GM21423 (cell line): ENCODE measurements around the gene TSPAN17.

Source experiments
- ATAC-seq: cut with Tn5 transposase; IDR thresholded peaks from one replicate; pipeline ENCODE4 v1.9.1; 2021; ENCODE audit warnings: mild to moderate bottlenecking, moderate library complexity; ENCODE audit not compliant: unreplicated experiment

The TSPAN17 gene

DNA sequence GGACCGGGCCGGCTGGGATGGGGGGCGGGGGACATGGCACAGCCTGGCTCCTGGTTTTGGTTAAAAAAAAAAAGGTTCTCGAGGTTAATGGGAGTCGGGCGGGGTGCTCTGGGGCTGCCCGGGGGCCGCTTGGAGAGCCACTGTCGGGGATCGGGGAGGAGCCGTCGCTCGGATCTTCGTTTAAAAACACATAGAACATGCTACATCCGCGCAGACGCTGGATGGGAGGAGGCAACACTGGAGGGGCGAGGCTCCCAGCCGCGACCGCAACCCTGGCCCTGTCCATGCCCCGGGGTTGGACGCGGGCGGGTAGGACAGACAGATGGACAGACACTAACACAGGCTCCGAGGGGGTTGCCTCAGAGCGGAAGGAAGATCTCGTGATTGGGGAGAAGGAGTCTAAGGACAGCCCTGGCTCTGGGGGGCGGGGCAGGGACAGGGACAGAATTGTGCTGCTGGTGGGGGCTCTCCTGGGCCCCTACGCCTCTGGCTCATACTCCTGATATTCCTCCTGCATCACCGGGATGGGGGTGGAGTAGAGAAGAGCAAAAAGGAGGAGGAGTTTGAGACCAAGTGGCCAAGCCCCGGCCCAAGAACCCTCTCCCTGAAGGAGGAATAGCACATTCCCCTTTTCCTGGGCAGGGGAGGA lies 26.8 kb upstream of the TSPAN17 start:
- no peak for ATAC-seq

DNA sequence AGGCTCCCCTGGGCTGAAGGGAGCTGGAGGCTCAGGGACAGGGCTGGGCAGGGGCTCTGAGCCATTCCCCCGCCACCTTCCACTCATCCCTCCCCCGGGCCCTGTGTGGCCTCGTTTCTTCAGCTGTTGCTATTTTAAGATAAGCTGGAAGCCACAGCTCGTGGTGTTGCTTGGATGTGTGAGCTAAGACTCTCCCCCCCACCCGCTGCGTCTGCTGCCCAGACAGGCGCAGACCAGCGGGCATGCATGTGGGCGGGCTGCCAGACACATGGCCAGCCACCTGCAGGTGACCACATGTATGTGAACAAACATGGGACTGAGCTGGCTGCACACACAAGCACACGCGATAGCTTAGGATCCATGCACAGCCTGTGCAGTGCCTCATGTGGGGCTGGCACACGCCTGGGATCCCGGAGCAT lies 25.6 kb upstream of the TSPAN17 start:
- no peak for ATAC-seq

DNA sequence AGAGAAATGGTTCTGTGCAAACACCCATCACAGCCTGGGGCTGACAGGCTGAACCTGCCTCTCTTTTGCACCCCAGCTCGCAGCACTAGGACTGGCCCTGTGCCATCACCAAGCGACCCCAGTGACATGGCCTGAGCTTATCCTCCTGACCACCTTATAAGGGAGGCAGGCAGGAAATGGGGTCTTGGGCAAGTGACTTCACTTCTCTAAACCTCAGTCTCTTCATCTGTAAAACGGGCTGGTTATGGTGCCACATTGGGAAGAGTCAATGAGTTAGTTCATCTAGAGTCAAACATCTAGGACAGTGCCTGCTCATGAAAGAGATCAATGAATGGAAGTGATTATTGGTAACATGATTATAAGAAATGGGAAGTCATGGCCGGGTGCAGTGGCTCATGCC lies 23.1 kb upstream of the TSPAN17 start:
- no peak for ATAC-seq

DNA sequence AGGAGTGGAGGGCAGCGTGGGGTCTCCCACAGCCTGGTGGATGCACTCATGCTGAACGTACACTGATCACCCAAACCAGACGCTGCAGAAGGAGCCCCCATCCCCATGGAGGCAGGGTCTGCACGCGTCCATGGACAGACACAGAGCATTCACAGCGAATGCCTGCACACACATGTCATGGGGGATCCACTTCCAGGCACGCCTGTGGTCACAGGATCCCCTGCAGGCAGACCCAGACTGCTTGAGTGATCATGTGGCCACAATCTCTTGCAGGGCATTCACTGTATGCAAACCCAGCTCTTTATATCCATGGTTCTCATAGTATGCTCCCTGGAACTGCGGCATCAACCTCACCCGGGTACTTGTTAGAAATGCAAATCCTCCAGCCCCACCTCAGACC lies 22.3 kb upstream of the TSPAN17 start:
- ATAC-seq: no peak

DNA sequence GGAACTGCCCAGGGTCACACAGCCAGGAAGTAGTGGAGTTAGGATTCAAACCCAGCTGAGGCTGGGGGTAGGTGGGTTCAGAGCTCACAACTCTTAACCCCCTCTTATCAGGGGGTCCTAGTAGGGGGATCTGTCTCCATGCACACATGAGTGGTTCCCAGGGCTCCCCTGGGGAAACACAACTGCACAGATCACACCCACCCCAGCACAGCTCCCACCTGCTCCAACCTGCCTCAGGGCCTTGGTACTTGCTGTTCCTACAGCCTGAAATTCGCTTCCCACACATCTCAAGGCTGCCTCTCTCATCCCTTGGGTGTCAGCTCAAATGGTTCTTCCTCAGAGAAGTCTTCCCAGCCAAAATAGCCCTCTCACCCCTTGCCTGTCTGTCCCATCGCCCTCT lies 21.8 kb upstream of the TSPAN17 start:
- no peak for ATAC-seq

DNA sequence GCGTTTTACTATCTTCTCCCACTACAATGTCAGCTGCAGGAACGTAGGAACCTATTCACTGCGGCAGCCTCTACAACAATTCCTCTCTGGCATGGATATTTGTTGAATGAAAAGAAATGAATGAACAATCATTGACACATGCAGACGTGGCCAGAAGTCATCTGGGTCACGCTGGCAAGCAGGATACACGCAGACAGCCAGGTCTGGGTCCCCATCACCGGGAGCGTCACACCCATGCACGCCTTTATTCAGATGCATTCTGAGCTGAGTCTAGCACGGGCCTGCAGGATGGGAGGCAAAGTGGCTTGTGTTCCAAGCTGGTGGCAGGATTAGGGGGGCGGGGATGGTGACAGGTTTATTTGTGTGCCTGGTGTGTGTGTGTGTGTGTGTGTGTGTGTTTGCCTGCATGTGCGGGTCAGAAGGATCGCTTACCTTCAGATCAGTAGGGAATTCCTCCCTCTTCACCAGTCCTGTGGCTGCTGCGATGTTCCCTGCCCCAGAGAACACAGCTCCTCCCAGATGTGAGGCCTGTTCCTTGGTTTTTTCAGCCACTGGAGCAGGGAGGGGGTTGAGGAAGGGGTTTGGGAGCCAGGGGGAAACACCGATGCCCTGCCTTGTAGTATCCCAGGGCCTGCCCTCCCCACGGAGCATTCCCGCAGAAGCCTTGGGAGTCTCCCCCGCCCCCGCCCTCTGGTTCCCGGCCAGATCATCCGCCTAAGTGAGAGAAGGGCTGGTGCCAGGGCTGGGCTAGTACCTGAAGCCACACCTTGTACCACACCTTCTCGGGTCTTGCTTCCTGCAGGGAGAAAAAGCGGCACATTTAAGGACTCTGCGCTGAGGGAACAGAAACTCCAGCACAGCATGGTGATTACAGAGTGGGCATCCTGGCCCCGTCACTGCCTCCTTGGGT lies 21.1 kb upstream of the TSPAN17 start:
- ATAC-seq: no peak

DNA sequence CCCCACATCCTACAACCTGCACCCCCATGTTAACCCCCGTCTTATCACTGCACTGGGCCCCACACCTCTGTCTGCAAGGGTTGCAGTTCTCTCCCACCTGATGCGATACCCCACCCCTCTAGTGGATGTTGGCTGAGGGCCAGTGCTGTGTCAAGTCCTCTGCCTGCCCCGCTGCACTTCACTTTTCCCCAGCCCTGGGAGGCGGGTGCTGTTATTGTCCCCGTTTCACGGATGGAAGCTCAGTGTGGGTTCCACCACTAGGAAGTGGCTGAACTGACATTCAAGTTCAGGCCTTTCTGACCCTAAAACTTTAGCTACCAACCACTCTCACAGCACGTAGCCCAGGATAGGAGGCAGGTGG lies 20.4 kb upstream of the TSPAN17 start:
- no peak for ATAC-seq

DNA sequence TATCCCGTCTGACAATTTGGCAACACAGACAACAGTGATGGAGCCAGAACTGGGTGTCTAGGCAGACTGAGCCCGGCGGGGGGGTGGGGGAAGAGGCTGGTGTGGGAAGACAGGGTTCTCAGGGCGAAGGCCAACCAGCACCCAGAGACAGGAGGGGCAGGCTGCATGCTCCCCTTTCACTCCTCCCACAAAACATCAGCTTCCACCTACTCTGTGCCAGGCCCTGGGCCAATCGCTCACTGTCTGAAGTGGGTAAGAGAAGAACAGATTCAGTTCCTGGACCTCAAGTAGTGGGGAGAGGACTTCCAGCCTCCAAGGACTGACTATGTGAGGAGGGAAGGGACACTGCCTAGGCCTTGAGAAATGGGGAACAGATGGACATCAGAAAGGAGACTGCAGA lies 19.7 kb upstream of the TSPAN17 start:
- ATAC-seq: no peak

DNA sequence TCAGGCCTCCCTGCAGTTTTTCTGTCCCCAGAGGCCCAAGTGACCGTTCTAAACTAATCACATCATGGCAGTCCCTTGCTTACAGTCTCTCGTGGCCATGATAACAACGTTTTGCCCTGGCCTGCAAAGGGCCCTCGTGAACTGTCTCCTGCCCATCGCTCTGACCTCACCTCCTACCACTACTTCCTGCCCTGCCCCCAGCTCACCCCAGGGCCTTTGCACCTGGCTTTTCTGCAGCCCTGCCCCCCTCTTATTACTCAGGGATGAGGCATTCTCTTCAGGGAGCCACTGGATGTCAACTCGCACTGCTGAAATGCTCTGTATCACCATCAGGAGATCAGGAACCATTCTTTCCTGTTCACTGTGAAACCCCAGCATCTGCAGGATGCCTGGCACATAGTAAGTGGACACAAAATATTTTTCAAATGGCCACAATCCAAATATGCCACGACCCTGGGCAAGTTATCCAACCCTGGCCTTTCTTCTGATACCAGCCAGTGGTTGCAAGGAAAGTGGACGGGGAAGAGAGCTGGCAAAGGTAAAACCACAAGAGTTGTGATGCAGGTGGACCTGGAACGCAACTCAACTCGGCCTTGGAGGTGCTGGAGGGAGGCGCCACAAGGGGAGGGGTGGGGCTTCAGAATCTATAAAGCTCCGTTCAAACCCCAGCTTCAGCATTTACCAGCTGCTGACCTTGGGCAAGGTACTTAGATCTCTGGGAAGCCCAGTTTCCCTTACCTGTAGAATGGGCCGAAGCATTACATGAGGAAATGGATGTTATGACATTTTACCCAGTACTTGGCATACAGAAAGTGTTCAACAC lies 18.7 kb upstream of the TSPAN17 start:
- ATAC-seq: no peak

DNA sequence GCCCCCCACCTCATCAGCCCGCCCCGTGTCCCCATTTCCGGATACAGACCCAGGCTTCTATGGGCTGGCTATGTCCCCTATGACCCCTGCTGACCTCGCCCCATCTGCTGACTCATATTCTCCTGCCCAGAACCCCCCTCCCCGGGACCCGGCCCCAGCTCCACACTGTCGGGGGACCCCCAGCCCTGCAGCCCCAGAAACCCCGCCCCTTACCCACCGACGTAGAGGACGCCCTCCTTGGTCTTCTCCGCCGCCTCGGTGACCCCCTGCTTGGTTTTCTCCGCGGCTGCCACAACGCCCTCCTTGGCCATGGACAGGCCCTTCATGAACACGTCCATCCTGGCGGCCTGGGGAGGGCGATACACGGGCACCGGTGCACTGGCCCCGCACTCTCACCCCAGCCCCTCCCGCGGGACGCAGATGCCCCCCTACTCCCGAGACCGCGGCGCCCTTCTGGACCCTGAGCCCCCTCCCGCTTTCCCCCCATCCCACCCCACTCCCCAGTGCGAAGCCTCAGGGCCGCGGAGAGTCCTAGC lies 17.9 kb upstream of the TSPAN17 start:
- no peak for ATAC-seq

DNA sequence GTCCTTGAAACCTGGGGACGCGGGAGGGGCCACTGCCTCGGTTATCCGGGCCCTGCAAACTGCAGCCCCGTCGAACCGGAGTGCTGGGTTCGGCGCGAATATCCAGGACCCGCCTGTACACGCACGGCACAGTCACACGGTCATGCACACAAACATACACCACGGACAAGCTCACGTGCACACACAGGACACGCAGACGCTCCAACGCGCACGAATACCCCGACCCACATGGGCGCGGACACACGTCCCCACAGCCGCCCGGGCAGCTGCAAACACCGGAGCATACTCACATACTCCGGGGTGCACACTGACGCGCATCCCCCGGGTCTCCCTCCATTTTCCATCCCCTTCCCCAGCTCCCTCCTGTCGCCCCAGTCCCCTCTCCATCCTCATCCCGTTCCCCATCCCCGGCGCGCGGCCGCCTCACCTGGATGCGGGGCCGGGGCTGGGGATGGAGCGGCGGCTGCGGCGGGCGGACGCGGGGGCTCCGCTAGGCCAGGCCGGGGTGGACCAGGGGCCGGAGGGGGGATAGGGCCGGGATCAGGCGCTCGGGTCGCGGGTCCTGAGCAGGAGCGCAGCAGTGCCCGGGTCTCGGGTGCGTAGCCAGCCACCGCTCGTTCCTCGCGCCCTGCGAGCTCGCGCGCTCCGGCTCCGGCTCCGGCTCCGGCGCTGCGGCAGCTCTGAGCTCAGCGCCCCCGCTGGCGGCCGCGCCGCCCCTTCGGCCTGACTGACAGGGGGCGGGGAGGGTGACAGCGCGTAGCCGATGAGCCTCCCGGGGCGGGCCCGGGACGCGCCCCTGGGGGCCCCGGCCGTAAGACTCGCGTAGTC lies 17.2 kb upstream of the TSPAN17 start, which contains the start of the genes EIF4E1B and SNCB:
Gene EIF4E1B (plus strand): TSS at position 823 of the 828 bp plus-strand sequence. CDS start 12,113 bp downstream, outside the sequence.
Gene SNCB (minus strand): TSS at position 682 of the 828 bp plus-strand sequence. CDS start 880 bp downstream, outside the sequence.
- no peak for ATAC-seq

DNA sequence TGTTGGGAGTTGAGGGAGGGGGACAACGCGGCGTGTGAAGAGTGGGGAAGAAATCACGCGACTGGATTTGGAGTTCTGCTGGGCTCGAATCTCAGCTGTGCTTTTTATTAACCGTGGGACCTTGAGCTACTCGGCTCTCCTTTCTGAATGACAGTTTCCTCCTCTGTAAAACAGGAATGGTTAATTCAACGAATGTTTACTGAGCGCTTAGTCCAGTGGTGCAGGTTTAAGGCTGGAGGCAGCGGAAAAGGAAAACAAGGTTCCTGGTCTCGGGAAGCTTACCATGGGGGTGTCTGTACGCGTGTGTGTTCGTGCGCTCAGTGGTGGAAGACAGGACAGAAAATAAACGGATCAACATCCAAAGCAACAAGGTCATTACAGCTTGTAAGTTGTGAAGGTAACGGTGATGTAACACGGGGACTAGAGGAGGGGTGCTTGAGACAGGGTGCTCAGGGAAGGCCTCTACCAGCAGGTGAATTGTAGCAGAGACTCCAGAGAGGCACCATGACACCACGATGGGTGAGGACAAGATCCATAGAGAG lies 16.5 kb upstream of the TSPAN17 start:
- no peak for ATAC-seq

DNA sequence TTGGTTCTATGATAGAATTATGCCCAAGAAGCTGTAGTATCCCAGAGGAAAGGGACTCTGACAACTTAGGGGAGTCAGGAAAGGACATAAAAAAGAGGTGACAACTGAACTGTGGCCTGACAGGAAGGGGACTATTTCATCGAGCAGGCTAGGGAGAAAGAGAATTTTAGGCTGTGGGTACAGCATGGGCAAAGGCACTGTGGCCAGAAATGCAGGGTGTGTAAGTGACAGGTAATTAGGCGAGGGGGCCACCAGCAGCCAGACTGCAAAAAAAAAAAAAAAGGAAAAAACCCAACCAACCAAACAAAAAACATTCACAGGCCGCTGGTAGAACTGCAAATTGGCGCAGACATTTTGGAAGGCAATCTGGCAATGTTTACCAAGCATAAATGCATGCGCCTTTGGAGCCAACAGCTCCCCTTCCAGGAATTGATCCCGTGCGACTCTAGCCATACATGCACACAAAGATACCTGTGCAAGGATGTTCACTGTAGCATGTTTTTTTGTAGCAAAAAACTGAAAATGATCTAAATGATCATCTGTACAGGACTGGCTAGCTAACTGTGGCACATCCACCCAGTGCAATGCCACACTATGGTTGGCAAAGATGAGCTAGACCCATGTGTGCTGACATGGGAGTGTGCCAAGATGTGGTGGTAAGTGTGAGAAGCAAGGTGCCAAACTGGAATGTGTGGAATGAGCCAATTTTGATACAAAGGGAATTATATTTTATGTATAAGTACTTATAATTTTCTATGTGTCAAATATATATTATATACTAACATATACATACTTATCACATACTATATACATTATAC lies 15.7 kb upstream of the TSPAN17 start:
- ATAC-seq: no peak

DNA sequence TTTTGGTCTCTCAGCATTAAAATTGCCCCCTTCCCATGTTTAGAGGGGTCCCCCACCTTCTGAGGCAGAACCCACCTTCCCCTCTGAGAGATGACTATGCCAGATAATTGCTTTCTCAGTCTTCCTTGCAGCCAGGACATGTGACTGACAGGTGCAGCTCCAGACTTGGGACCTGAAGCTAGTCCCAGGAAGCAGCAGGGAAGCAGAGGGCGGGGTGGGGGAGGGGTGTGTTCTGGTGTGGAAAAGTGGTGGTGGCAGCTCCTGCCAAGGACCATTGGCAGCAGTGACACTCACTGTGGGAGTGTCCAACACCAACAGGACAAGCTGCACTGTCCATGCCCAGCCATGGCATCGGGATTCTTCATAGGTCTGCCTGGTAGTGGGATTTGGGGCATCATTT lies 14.5 kb upstream of the TSPAN17 start:
- no peak for ATAC-seq

DNA sequence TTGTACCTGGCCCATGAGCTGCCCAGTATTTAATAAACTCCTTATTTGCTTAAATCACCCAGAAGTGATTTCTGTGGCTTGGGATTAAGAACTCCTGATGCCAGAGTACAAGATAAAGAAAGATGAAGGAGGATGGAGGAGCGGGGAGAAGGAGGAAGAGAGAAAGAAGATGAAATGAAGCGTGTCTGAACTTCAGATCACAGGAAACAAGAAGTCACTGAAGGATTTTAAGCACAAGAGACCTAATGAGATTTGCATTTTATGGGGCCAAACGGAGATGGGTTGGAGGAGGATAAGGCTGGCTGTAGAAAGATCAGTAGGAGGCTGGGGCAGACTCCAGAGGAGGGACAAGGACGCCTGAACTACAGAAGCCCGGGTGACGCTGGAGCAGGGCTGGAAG lies 13.7 kb upstream of the TSPAN17 start:
- no peak for ATAC-seq

DNA sequence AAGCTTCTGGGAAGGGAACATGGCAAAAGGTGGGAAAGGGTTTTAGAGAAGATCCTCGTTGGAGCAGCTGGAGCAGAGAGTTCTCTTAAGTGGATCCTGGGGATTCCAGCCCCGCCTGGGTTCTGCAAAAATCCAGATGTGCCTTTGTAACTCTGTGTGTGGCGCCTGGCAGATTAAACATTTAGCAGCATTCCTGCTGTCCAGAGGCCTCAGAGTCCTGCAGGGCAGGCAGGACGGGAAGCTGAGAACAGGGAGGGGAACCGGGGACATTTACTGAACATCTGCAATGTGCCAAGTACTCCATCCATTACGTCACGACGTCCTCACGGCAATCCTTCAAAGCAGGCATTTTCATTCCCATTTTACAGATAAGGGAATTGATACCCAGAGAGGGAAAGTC lies 10.9 kb upstream of the TSPAN17 start:
- ATAC-seq: no peak

DNA sequence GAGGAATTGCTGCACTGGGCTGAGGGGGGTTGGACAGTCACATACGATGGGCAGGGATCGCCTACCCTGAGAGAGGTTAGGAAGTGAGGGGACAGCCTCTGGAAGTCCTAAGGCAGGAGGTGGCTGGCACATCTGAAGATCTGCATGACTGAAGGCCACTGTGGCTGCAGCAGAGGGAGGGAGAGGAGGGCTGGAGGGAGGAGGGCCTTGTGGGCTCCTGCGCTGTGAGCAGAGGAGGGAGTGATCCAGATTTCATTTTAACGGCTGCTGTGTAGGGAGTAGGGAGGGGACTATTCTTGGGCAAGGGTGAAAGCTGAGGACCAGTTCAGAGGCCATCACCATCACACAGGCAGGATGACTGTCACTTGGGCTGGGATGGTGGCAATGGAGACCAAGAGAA lies 9.7 kb upstream of the TSPAN17 start:
- no peak for ATAC-seq

DNA sequence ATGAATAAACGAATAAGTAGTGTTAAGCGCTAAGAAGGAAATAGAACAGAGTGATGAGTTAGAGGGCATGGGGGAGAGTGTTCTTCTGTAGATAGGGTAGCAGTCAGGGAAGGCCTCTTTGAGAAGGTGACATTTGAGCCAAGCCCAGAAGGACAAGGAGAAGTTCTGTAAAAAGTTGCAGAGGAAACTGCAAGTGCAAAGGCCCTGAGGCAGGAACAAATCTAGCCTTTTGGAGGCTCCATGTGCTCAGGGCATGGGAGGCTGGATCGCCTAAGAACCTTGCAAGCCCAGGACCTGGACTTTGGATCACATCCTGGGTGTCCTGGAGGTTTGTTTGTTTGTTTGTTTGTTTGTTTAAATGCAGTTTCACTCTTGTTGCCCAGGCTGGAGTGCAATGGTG lies 8.8 kb upstream of the TSPAN17 start:
- ATAC-seq: no peak

DNA sequence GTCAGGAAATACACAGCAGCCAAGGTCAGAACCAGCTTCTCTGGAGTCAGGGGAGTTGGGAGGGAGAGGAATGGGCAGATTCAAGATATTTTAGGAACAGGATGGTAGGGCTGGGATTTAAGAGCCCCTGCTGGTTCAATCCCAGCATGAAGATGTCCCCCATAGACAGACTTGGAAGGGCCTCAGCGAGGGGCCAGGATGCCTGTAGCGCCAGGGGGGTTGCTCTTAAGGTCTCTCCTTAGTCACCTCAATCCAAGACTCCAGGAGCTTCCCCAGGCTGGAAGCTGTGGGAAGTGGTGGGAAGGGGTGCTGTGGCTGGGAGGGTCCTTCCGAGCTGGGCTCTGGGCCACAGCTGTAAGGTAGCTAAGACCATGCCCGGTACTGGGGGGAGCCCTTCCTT lies 8.1 kb upstream of the TSPAN17 start:
- no peak for ATAC-seq
